ENCODE measurements around the gene EGFLAM. TPM values are rescaled to one million over a fixed set of nuclear protein-coding genes. Genes with fewer than 3 reads are reported as not detected.
A peak's percentile ranks its signal among the peaks of the same experiment; 100 is the strongest.

EGFLAM gene
- total RNA-seq (2014; rRNA removed; shearing (Covaris generic)) = 1.3 and 1.7 TPM in 2 replicates

DNA sequence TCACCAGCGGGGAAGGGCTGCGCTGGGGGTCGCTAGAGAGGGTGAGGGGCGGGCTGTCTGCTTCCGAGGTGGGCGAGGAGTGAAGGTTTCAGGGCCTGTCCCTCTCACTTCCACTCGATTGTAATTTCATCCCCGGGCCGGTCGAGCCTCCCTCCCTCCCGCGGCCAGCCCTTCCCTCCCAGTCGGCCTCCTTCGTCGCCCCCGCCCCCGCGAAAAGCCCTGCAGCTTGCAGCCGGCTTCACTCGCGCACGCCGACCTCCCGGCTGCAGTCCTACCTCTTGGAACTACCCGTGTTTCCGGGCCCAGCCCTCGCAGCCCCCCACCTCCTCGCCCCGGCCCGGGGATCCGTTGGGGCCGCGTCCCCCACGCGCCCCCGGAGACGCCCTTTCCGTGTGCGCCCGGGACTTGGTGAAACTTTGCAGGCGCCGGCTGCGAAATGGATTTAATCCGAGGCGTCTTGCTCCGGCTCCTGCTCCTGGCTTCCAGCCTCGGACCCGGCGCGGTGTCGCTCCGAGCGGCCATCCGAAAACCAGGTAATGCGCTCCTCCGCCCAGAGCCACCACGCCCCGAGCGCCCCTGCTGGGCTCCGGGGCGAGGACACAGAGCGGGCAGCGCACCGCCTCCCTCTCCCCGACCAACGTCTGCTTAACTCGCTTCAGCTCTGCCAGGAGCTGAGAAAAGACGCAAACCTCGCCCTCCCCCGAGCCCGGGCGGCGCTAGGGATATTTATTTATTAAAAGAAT is at the start of gene EGFLAM:
TSS of gene EGFLAM (plus strand) at position 241 of the 743 bp plus-strand sequence. CDS start at position 437, 196 bp downstream.
- Histone ChIP-seq H3K4me3 (ENCODE audit: insufficient read depth, low read depth, low read length) (peak within 1 kb of the TSS; percentile 61), H3K27me3 (ENCODE audit: control insufficient read depth, insufficient read depth, low read length) (peaks cover 70% of the 10 kb centered on the region)

DNA sequence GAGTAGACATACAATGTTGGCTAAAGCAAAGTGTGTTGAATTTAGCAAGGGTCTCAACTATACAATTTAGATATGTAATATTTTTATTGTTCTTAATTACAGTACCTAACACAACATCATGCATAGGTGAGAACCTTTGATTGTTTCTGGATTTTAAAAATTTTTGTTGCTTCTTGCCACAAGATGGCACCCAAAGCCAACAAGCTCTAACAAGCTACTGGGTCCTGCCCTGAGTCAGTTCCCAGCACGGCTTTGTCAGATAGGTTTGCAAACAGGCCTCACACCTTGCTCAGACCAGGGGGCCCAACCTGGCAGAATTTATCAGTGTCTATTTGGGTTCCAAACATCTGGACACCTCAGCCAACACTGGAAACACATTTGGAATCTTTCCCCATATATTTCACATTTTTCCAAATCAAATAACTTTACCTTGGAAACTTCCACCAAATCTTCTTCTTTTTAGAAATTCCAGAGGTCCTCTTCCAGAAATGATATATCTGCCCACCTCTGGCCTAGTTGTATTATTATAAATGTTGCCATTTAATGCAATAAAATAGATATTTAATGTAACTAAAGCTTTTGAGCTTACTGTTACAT is 49.5 kb upstream of the EGFLAM start:
- Histone ChIP-seq H3K36me3 (replicated peaks; ENCODE audit: control insufficient read depth, insufficient read depth, low read length) (no peaks in the 10 kb centered on the region), H3K4me3 (ENCODE audit: insufficient read depth, low read depth, low read length) (no peak overlapping the region), H3K27me3 (ENCODE audit: control insufficient read depth, insufficient read depth, low read length) (no peaks in the 10 kb centered on the region)
- DNase-seq = peak; percentile 61

More for the DNA sequence above, at the start of gene EGFLAM:
- no peaks in the 10 kb centered on the region for H3K36me3 ChIP-seq (replicated peaks; ENCODE audit: control insufficient read depth, insufficient read depth, low read length)
- peak; percentile 85 for DNase-seq

DNA sequence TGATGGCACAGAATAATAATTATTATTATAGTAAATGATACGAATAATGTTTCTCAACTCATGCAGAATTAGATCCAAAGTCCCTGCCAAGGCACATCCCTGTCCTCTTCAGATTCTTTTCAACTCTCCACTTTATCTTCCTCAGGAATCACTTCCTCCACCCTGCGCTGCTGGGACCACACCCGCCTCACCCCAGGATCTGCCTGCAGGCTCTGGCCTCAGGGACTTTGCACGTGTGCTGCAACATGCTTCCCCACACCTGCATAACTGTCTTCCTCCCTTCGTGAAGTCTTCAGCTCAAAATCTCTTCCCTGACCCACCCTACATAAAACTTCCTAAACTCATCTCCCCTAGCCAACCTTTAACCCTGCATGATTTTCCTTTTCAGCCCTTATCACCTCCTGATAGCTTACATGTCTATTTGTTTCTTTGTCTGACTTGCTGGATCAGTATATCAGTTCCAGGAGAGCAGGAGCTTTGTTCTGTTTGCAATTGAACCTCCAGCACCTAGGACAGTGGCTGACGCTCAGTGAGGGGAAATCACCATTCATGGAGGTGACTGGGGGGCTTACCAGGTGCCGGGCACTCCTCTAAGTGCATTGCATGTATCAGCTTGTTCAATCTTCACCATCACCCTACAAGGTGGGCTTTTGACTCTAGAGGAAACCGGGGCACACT is 47.5 kb upstream of the EGFLAM start:
- no peak overlapping the region for H3K4me3 ChIP-seq (ENCODE audit: insufficient read depth, low read depth, low read length)
- no peaks in the 10 kb centered on the region for H3K27me3 ChIP-seq (ENCODE audit: control insufficient read depth, insufficient read depth, low read length)
- H3K36me3 ChIP-seq (replicated peaks; ENCODE audit: control insufficient read depth, insufficient read depth, low read length) = no peaks in the 10 kb centered on the region
- DNase-seq = no peak

DNA sequence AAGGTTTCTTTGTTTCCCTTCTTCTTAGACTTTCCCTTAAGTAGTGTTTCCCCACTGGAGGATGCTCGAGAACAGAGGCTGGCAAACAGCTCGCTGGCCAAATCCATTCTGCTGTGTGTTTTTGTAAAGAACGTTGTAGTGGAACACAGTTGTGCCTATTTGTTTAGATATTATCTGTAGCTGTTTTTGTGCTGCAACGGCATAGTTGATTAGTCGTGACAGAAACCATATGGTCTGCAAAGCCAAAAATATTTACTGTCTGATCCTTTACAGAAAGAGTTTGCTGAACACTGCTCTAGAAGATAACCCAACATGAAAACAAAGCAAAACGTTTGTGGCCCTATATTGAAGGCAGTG is 47.0 kb upstream of the EGFLAM start:
- no peak overlapping the region for H3K4me3 ChIP-seq (ENCODE audit: insufficient read depth, low read depth, low read length)
- DNase-seq = no peak
- H3K27me3 ChIP-seq (ENCODE audit: control insufficient read depth, insufficient read depth, low read length) = no peaks in the 10 kb centered on the region
- H3K36me3 ChIP-seq (replicated peaks; ENCODE audit: control insufficient read depth, insufficient read depth, low read length) = no peaks in the 10 kb centered on the region

DNA sequence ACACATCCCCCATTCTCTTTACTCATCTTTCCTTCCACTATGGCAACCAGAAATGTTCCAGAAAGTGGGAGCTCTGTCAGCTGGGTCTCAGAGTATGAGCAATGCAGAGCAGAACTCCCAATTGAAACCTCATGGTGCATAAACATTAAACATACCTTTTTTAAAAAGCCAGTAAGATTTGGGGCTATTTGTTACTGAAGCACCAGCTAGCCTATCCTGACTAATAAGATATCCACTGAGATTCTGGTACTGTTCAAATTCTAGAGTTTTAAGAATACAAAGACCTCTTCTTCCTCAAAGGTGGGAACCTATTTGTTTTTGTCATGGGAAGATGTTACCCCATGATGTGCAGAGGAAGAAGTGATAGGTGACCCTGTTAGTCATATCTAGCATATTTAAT is 46.1 kb upstream of the EGFLAM start:
- no peaks in the 10 kb centered on the region for H3K27me3 ChIP-seq (ENCODE audit: control insufficient read depth, insufficient read depth, low read length)
- no peak for DNase-seq
- H3K4me3 ChIP-seq (ENCODE audit: insufficient read depth, low read depth, low read length) = no peak overlapping the region
- no peaks in the 10 kb centered on the region for H3K36me3 ChIP-seq (replicated peaks; ENCODE audit: control insufficient read depth, insufficient read depth, low read length)

DNA sequence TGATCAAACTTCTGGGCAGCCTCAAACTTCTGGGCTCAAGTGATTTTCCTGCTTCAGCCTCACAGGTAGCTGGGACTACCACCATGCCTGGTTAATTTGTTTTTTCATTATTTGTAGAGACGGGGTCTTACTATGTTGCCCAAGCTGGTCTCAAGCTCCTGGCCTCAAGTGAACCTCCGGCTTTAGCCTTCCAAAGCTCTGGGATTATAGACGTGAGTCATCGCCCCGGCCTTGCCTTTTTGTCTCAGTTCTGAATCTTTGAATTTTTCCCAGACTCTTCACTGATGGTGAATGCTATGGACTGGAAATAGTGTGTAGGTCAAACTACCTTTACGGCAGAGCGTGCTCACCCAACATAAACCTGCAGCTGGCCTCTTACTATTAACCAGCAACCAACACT is 32.3 kb upstream of the EGFLAM start:
- no peak for DNase-seq
- Histone ChIP-seq H3K36me3 (replicated peaks; ENCODE audit: control insufficient read depth, insufficient read depth, low read length) (no peaks in the 10 kb centered on the region), H3K27me3 (ENCODE audit: control insufficient read depth, insufficient read depth, low read length) (no peaks in the 10 kb centered on the region), H3K4me3 (ENCODE audit: insufficient read depth, low read depth, low read length) (no peak overlapping the region)

DNA sequence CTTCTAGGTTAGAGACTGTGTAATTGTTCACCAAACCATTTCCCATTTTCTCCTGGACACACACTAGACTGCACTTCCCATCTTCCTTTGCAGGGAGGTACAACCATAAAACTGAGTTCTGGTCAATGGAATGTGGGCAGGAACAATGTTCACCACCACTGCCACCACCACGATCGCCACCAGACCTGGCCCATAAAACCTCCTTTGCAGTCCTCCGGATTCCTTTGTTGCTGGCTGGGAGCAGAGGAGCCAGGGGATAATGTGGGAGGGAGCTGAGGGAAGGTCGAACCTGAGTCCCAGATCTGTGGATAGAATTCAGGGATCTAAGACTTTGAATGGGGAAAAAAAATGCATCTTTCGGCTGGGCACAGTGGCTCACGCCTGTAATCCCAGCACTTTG is 29.4 kb upstream of the EGFLAM start:
- Histone ChIP-seq H3K36me3 (replicated peaks; ENCODE audit: control insufficient read depth, insufficient read depth, low read length) (no peaks in the 10 kb centered on the region), H3K27me3 (ENCODE audit: control insufficient read depth, insufficient read depth, low read length) (no peaks in the 10 kb centered on the region), H3K4me3 (ENCODE audit: insufficient read depth, low read depth, low read length) (no peak overlapping the region)
- DNase-seq = no peak

DNA sequence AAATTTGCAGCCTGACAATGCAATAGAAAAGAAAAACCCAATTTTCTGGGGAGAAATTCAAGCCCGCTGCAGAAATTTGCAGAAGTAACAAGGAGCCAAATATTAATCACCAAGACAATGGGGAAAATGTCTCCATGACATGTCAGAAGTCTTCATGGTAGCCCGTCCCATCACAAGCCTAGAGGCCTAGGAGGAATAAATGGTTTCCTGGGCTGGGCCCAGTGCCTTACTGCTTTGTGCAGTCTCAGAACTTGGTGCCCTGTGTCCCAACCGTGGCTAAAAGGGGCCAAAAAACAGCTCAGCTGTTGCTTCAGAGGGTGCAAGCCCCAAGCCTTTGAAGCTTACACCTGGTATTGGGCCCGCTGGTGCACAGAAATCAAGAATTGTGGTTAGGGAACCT is 23.6 kb upstream of the EGFLAM start:
- no peaks in the 10 kb centered on the region for H3K36me3 ChIP-seq (replicated peaks; ENCODE audit: control insufficient read depth, insufficient read depth, low read length)
- H3K4me3 ChIP-seq (ENCODE audit: insufficient read depth, low read depth, low read length) = no peak overlapping the region
- H3K27me3 ChIP-seq (ENCODE audit: control insufficient read depth, insufficient read depth, low read length) = no peaks in the 10 kb centered on the region
- DNase-seq = no peak

DNA sequence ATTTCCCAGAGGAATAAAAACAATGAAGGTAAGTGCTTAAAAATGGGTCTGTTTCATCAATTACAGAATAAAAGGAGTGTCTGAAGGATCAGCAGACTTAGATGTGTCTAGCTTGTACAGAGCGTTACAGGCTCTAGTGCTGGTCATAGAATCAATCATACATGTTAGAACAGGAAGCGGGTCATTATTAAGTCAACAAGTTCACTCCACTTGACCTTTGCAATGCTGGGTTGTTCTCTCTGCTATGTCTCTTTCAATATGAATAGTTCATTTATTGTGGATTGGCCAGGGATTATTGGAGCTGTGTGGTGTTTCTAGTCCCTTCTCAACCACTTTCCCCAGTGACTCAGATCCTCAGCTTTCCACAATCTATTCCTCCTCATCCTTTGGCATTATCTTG is 20.7 kb upstream of the EGFLAM start:
- Histone ChIP-seq H3K4me3 (ENCODE audit: insufficient read depth, low read depth, low read length) (no peak overlapping the region), H3K27me3 (ENCODE audit: control insufficient read depth, insufficient read depth, low read length) (no peaks in the 10 kb centered on the region), H3K36me3 (replicated peaks; ENCODE audit: control insufficient read depth, insufficient read depth, low read length) (no peaks in the 10 kb centered on the region)
- no peak for DNase-seq

DNA sequence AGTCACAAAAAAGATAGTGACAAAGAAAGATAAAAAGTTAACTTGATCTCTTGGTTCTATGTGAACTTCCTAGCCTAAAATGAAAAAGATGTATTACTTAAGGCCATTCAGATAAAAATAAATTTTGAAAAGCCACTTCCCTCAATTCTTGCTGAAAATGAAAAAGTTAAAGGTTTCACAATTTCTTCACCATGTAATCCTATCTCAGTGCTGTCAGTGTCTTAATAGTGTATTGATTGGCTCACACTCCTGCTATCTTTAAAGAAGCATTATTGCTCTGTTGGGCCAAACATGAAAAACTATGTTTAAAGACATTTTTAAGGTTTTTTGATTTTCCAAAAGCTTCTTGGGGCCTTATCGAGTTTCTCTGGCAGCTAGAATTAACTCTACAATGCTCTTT is 18.1 kb upstream of the EGFLAM start:
- Histone ChIP-seq H3K4me3 (ENCODE audit: insufficient read depth, low read depth, low read length) (no peak overlapping the region), H3K27me3 (ENCODE audit: control insufficient read depth, insufficient read depth, low read length) (no peaks in the 10 kb centered on the region), H3K36me3 (replicated peaks; ENCODE audit: control insufficient read depth, insufficient read depth, low read length) (no peaks in the 10 kb centered on the region)
- no peak for DNase-seq

DNA sequence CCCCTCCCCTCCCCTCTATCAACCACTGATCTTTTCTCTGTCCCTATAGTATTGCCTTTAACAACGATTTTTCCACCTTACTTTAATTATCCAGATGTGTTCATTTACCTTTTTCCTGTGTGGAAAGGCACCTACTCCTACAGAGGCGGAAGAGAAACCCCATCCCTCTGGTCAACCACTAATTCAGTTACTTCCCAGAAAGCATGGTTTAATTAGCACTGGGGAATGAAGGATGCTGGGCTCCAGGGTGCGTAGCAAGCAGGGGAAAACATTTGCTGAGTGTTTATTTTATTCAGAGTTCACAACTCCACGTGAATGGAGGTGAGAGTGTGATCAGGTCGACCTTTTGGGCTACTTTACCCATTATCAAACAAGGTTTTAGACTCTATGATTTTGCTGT is 16.7 kb upstream of the EGFLAM start:
- DNase-seq = no peak
- Histone ChIP-seq H3K27me3 (ENCODE audit: control insufficient read depth, insufficient read depth, low read length) (no peaks in the 10 kb centered on the region), H3K36me3 (replicated peaks; ENCODE audit: control insufficient read depth, insufficient read depth, low read length) (no peaks in the 10 kb centered on the region), H3K4me3 (ENCODE audit: insufficient read depth, low read depth, low read length) (no peak overlapping the region)

DNA sequence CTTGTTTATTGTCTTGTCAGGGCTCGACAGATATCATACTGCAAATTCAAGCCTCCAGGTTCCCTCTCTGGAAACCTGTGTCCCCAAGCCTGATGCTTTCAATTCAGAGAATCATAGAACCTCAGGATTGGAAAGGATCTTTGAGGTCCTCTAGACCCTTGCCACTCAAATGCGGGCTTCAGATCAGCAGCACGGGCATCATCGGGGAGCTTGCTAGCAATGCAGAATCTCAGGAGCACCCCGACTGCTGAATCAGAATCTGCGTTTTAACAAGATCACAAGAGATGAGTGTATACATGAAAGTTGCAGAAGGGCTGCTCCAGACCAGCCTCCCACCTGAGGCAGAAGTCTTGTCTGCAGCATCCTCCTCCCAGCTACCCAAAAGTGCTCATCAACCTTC is 13.1 kb upstream of the EGFLAM start:
- no peak for DNase-seq
- Histone ChIP-seq H3K36me3 (replicated peaks; ENCODE audit: control insufficient read depth, insufficient read depth, low read length) (no peaks in the 10 kb centered on the region), H3K4me3 (ENCODE audit: insufficient read depth, low read depth, low read length) (no peak overlapping the region), H3K27me3 (ENCODE audit: control insufficient read depth, insufficient read depth, low read length) (no peaks in the 10 kb centered on the region)

DNA sequence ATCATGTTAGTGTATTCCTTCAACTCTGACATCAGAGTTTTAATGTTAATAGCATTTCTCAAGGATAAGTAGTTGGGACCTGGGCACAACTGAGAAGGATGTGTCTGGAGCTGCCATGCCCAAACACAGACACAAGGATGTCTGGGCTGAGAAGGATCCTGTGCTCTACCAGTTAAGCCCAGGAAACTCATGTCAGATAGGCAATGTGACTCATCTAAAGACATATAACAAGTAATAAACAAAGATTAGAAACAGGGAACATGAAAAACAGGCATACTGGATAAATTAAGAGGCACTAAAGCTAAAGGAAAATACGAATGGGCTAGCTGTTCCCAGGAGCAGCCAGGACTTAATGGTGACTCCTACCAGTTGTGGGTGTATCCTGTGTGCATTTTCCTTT is 9.1 kb upstream of the EGFLAM start:
- no peaks in the 10 kb centered on the region for H3K36me3 ChIP-seq (replicated peaks; ENCODE audit: control insufficient read depth, insufficient read depth, low read length)

DNA sequence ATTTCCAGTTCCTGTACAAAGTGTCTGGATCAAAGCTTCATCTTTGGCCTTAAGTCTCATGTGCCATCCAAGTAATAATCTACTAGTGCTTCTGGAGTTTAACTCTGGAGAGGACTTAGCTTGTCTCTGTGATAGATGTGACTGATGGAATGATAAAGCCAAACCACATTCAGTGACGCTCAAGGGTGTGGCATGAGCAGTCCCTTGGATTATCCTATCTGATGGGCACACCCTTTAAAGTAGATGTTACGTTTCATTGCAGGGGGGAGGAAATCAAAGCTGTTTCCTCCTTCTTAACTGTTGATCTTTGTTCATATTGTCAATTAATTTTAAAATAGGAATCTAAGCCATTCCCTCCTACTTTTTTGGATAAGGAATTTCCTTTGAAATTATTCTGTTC is 8.5 kb upstream of the EGFLAM start:
- H3K4me3 ChIP-seq (ENCODE audit: insufficient read depth, low read depth, low read length) = no peak overlapping the region
- H3K27me3 ChIP-seq (ENCODE audit: control insufficient read depth, insufficient read depth, low read length) = peaks cover under 1% of the 10 kb centered on the region; the same call in 1 of the 2 replicates
- no peaks in the 10 kb centered on the region for H3K36me3 ChIP-seq (replicated peaks; ENCODE audit: control insufficient read depth, insufficient read depth, low read length)
- DNase-seq = no peak

More for the DNA sequence above, 9.1 kb upstream of the EGFLAM start:
- Histone ChIP-seq H3K4me3 (ENCODE audit: insufficient read depth, low read depth, low read length) (no peak overlapping the region), H3K27me3 (ENCODE audit: control insufficient read depth, insufficient read depth, low read length) (no peaks in the 10 kb centered on the region)
- DNase-seq = no peak
